HEK293T (cell line): ENCODE results near the gene ADORA1.

Experiments
- CTCF ChIA-PET: fragments of 350-600 bp; formaldehyde crosslinking; extraction: SDS; loops from one replicate; lab custom pipeline; 2021; ENCODE audit warnings: antibody characterized with exemption, inconsistent platforms; lab: Yijun Ruan, JAX
- POLR2A ChIA-PET: fragments of 350-600 bp; formaldehyde crosslinking; extraction: SDS; loops from one replicate; lab custom pipeline; 2020; ENCODE audit warnings: antibody characterized with exemption, inconsistent platforms; lab: Yijun Ruan, JAX
- DNase-seq: peaks from one replicate; pipeline ENCODE4 v3.0.0; 2012; ENCODE audit warnings: mixed read lengths; ENCODE audit errors: extremely low spot score
- ARNT ChIP-seq: fragments of 450-650 bp; IDR thresholded peaks from 2 replicates; pipeline ENCODE4 v1.6.1; 2017; ENCODE audit warnings: mild to moderate bottlenecking
- BHLHE40 ChIP-seq: fragments of 450-650 bp; IDR thresholded peaks from 2 replicates; pipeline ENCODE4 v1.6.1; 2016; ENCODE audit warnings: mild to moderate bottlenecking, moderate library complexity, borderline replicate concordance
- CTBP1 ChIP-seq: fragments of 450-650 bp; IDR thresholded peaks from 2 replicates; pipeline ENCODE4 v1.6.1; 2016; ENCODE audit warnings: borderline replicate concordance
- ELF4 ChIP-seq: fragments of 450-650 bp; IDR thresholded peaks from 2 replicates; pipeline ENCODE4 v1.6.1; 2017; ENCODE audit warnings: antibody characterized with exemption
- FOXA1 ChIP-seq: fragments of 450-650 bp; IDR thresholded peaks from 2 replicates; pipeline ENCODE4 v1.6.1; 2016; ENCODE audit warnings: mild to moderate bottlenecking
- FOXK2 ChIP-seq: fragments of 450-650 bp; IDR thresholded peaks from 2 replicates; pipeline ENCODE4 v1.6.1; 2016; ENCODE audit warnings: mild to moderate bottlenecking
- FOXM1 ChIP-seq: fragments of 450-650 bp; IDR thresholded peaks from 2 replicates; pipeline ENCODE4 v1.6.1; 2017; ENCODE audit warnings: mild to moderate bottlenecking, borderline replicate concordance
- HDGF ChIP-seq: fragments of 450-650 bp; IDR thresholded peaks from 2 replicates; pipeline ENCODE4 v1.6.1; 2017; ENCODE audit warnings: antibody characterized with exemption, borderline replicate concordance
- L3MBTL2 ChIP-seq: fragments of 450-650 bp; conservative IDR thresholded peaks from 2 replicates; pipeline ENCODE4 v1.6.1; 2016; ENCODE audit warnings: mild to moderate bottlenecking
- LEF1 ChIP-seq: fragments of 450-650 bp; IDR thresholded peaks from 2 replicates; pipeline ENCODE4 v1.6.1; 2017; ENCODE audit warnings: mild to moderate bottlenecking, borderline replicate concordance
- NFRKB ChIP-seq: fragments of 450-650 bp; IDR thresholded peaks from 2 replicates; pipeline ENCODE4 v1.6.1; 2016; ENCODE audit warnings: mild to moderate bottlenecking, moderate library complexity
- SP1 ChIP-seq: fragments of 450-650 bp; IDR thresholded peaks from 2 replicates; pipeline ENCODE4 v1.6.1; 2017
- SUZ12 ChIP-seq: fragments of 450-650 bp; IDR thresholded peaks from 2 replicates; pipeline ENCODE4 v1.6.1; 2016; ENCODE audit warnings: mild to moderate bottlenecking
- TARDBP ChIP-seq: fragments of 450-650 bp; IDR thresholded peaks from 2 replicates; pipeline ENCODE4 v1.6.1; 2016
- ZNF384 ChIP-seq: fragments of 450-650 bp; IDR thresholded peaks from 2 replicates; pipeline ENCODE4 v1.6.1; 2016
- TF ChIP-seq, protein P1 (sequence below): fragments of 450-650 bp; IDR thresholded peaks from 2 replicates; pipeline ENCODE4 v1.6.1; 2016

ADORA1 gene

DNA sequence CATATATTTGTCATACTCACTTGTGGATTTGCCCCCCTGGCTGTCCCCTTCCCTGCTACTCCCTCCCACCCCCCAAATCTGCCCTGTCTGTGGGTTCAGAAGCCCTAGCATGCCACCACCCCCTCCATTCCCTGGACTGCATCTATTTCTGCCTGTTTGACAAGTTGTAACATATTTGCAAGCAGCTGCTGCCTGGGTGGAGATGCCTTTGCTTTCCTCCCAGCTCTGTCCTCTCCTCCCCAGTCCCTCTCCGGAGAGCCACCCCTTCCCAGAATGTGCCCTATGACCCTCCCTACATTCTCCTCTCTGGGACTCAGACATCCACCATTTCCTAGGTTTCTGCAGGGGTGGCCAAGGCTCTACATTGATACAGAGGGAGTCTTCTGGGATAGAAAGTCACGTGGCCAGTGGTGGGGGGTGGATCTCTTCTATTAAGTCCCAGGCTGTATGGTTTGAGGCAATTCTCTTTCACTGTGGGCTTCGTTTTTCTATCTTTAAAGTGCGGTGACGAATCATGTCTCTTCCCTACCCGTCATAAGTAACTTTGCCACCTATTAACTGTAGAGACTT lies 35.7 kb upstream of the ADORA1 start:
- DNase-seq, result no peak
- TF ChIP-seq TARDBP (no peak), HDGF (no peak), ARNT (no peak), FOXA1 (no peak), CTBP1 (no peak), NFRKB (no peak), ELF4 (no peak), L3MBTL2 (no peak), LEF1 (no peak), SUZ12 (no peak), ZNF384 (no peak), SP1 (no peak), FOXK2 (no peak), BHLHE40 (no peak), FOXM1 (no peak)
- TF ChIP-seq, protein P1, sequence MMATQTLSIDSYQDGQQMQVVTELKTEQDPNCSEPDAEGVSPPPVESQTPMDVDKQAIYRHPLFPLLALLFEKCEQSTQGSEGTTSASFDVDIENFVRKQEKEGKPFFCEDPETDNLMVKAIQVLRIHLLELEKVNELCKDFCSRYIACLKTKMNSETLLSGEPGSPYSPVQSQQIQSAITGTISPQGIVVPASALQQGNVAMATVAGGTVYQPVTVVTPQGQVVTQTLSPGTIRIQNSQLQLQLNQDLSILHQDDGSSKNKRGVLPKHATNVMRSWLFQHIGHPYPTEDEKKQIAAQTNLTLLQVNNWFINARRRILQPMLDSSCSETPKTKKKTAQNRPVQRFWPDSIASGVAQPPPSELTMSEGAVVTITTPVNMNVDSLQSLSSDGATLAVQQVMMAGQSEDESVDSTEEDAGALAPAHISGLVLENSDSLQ, result no peak
- POLR2A ChIA-PET, result no interaction called here
- CTCF ChIA-PET, result no interaction called here

DNA sequence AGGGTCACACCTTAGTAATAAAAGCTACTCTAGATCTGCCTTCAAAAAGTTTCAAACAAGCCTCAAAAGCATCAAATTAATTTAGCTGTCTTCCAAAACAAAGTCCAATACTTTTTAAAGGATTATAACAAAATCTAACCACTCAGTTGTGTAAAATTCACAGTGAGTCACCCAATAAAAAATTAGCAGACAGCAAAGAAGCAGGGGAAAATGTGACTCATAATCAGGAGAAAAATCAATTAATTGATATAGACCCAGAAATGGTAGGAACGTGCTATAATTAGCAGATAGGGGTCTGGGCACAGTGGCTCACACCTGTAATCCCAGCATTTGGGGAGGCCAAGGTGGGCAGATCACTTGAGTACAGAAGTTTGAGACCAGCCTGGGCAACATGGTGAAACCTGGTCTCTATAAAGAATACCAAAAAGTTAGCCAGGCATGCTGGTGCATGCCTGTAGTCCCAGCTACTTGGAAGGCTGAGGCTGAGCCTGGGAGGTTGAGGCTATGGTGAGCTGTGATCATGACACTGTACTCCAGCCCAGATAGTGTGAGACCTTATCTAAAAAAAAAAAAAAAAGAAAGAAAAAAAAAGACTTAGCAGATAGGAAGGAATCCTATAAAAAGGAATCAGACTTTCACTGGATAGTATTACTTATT lies 33.6 kb upstream of the ADORA1 start:
- DNase-seq, result no peak
- ChIA-PET POLR2A (no interaction called here), CTCF (no interaction called here)
- TF ChIP-seq SP1 (no peak), LEF1 (no peak), CTBP1 (no peak), HDGF (no peak), NFRKB (no peak), ELF4 (no peak), L3MBTL2 (no peak), ARNT (no peak), FOXK2 (no peak), BHLHE40 (no peak), FOXM1 (no peak), ZNF384 (no peak), FOXA1 (no peak), TARDBP (no peak)
- TF ChIP-seq, protein P1, result no peak

DNA sequence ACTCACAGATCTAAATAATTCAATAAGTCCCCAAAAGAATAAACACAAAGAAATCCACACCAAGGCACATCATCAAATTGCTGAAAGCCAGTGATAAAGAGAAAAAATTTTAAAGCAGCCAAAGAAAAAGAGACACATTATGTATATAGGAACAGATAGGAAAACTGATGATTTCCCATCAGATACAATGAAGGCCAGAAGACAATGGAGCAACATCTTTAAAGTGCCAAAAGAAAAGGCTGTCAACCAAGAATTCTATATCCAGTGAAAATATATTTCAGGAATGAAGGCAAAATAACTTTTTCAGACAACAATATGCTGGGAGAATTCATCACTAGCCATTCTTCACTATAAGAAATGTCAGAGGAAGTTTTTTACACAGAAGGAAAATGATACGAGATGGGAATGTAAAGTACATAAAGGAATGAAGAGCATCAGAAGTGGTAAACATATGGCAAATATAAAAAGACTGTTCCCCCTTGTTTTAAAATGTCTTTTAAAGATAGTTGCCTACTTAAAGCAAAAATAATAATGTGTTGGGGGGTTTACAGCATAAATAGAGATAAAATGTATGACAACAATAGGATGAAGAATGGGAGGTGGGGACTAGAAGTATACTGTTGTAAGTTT lies 32.4 kb upstream of the ADORA1 start:
- CTCF ChIA-PET, result no interaction called here
- no peak for DNase-seq
- POLR2A ChIA-PET, result no interaction called here
- TF ChIP-seq BHLHE40, result no peak
- TF ChIP-seq ELF4, result no peak
- TF ChIP-seq L3MBTL2, result no peak
- no peak for TF ChIP-seq HDGF
- no peak for TF ChIP-seq FOXK2
- TF ChIP-seq ZNF384, result no peak
- no peak for TF ChIP-seq FOXM1

DNA sequence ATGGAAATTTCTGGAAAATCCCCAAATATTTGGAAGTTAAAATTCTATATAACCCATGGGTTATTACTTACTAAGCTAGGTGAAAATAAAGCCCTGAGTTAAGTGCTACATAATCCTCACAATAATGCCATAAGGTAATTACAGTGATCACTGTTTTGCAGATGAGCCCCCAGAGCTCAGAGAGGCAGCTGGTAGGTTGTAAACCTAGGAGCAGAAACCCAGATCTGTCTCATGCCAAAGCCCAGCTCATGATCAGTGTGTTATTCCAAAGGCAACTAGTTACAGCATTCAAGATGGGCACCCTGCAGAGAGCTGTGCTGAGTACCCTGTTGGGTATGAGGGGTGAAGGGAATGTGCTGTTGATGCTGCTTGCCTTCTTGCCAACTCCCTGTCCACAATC lies 31.0 kb upstream of the ADORA1 start:
- CTCF ChIA-PET, result no interaction called here
- DNase-seq, result no peak
- POLR2A ChIA-PET, result no interaction called here

DNA sequence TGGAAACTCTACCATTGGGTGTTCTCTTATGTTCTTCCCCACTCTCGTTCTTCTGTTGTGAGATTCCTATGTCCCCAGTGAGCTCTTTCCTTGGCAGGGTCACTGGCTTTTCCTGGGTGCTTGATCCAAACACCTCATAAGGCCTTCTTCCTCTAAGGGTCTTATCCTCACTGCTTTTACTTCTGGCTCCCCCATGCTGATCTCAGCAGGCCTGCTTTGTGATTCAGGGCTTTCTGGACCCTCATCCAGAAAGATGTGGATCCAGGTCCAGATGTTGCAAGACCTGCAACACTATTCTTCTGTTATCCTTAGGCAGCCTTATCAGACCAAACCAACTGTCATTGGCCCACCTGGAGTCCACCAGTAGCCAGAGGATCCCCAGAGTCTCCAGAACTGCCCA lies 30.5 kb upstream of the ADORA1 start:
- no peak for DNase-seq
- ChIA-PET CTCF (interaction anchor here (1.4 kb wide), 1 partner anchor 13 kb away, joined by 4 read pairs; no protein-coding TSS in a partner anchor), POLR2A (no interaction called here)
- TF ChIP-seq ARNT (no peak), HDGF (no peak), FOXK2 (no peak), LEF1 (no peak), CTBP1 (no peak), BHLHE40 (no peak), L3MBTL2 (no peak), SP1 (no peak), NFRKB (no peak)
- TF ChIP-seq, protein P1, result no peak

More for the DNA sequence above, 31.0 kb upstream of the ADORA1 start:
- TF ChIP-seq FOXA1, result no peak

DNA sequence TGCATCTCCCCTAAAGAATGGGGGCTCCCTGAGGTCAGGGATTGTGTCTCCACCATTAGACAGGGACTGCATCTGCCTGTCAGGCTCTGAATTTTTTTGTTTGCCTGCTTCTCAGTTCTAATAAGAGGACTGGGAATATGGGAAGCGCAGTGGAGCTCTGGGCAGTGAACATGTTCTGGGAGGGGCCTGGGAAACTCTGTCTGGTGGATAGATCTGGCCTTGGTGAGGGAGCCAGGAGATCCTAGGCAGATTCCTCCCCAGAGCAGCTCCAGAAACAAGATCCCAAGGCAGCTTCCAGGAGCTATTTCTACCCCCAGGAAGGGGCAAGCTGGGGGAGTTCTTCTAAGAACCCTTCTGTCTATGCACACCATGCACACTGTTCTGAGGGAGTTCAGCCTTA lies 29.1 kb upstream of the ADORA1 start:
- no peak for TF ChIP-seq CTBP1
- no peak for TF ChIP-seq FOXM1
- no peak for TF ChIP-seq NFRKB
- TF ChIP-seq ELF4, result no peak
- TF ChIP-seq SP1, result no peak
- TF ChIP-seq ARNT, result no peak
- TF ChIP-seq, protein P1, result no peak
- no peak for TF ChIP-seq SUZ12
- no peak for TF ChIP-seq BHLHE40
- TF ChIP-seq FOXA1, result no peak
- no peak for TF ChIP-seq L3MBTL2
- TF ChIP-seq FOXK2, result no peak
- TF ChIP-seq HDGF, result no peak
- no peak for TF ChIP-seq LEF1
- no peak for TF ChIP-seq ZNF384
- TF ChIP-seq TARDBP, result no peak
- DNase-seq, result no peak
- ChIA-PET CTCF (interaction anchor here (1.4 kb wide), 1 partner anchor 14 kb away, joined by 4 read pairs; no protein-coding TSS in a partner anchor), POLR2A (no interaction called here)
